NT2/D1 (cell line): ENCODE measurements around the gene SELENOM.
"Not testable (repeated sequence)": the region's sequence is repeated elsewhere in the genome, so short reads cannot be mapped to it uniquely, and the experiment has no call there.

Experiments used
- YY1 ChIP-seq: IDR thresholded peaks from 2 replicates; pipeline ENCODE4 v1.6.1; 2011; ENCODE audit not compliant: insufficient read length, insufficient read depth
- ZNF274 ChIP-seq: IDR thresholded peaks from 2 replicates; pipeline ENCODE4 v1.6.1; 2011; ENCODE audit warnings: mild to moderate bottlenecking, low read depth, low read length

GRCh38 chr22:31097539-31097938 lies 9.8 kb downstream of the SELENOM start:
- not testable (repeated sequence) for TF ChIP-seq ZNF274, YY1
